Sigmoid colon (tissue), 4 donors: Measurements from ENCODE around the gene MAP4K1.

Source experiments
- POLR2AphosphoS5 ChIP-seq, 4 donors: sonication (generic); formaldehyde crosslinking; IDR thresholded peaks; one replicate each; pipeline ENCODE4 v1.6.1; 2017; ENCODE audit warnings: antibody characterized with exemption in 4 of 4
- TF ChIP-seq, protein P1 (sequence below), 4 experiments: fragments of 450-650 bp in 3 of 4; fragments of 200-600 bp in 1 of 4; IDR thresholded peaks; one replicate each; pipeline ENCODE4 v1.5.1; 2016 to 2019; ENCODE audit warnings: antibody characterized with exemption in 4 of 4, mild to moderate bottlenecking in 3 of 4, moderate library complexity in 2 of 4

- TF ChIP-seq POLR2AphosphoS5 (IDR thresholded peaks at IDR 0.05): peak in 2 of 4 donors; percentile 11 to 20
- TF ChIP-seq, protein P1, sequence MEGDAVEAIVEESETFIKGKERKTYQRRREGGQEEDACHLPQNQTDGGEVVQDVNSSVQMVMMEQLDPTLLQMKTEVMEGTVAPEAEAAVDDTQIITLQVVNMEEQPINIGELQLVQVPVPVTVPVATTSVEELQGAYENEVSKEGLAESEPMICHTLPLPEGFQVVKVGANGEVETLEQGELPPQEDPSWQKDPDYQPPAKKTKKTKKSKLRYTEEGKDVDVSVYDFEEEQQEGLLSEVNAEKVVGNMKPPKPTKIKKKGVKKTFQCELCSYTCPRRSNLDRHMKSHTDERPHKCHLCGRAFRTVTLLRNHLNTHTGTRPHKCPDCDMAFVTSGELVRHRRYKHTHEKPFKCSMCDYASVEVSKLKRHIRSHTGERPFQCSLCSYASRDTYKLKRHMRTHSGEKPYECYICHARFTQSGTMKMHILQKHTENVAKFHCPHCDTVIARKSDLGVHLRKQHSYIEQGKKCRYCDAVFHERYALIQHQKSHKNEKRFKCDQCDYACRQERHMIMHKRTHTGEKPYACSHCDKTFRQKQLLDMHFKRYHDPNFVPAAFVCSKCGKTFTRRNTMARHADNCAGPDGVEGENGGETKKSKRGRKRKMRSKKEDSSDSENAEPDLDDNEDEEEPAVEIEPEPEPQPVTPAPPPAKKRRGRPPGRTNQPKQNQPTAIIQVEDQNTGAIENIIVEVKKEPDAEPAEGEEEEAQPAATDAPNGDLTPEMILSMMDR (IDR thresholded peaks at IDR 0.05): no peak
Measured at GRCh38 chr19:38656171-38656981, 38.6 kb upstream of the MAP4K1 start.
